Endothelial cell of hepatic sinusoid (primary cell): Measurements from ENCODE around the gene ARV1.
"Not testable (repeated sequence)": the region's sequence is repeated elsewhere in the genome, so short reads cannot be mapped to it uniquely, and the experiment has no call there.

Source experiments
- in situ Hi-C: cut with HindIII; loops from 2 replicates; pipeline ENCODE4 v1.10.0; 2017; ENCODE audit warnings: low sequenced_read_pairs

Gene ARV1

DNA sequence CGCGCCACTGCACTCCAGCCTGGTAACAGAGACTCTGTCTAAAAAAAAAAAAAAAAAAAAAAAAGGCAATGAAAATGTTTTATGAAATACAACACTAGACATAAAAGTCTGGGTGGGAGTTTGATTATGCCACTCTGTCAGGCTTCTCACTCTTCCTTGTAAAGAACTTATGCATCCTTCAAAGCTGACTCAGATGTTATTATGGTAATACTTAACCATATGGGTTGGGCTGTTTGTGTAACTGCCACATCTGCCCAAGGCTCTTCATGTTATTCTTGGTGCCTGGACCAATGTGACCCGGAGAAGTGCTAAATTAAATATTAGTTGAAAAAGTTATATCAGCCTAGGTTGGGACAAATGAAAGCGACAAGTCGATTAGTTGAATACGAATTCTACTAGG lies 37.3 kb downstream of the ARV1 start:
- in situ Hi-C loops, result loop anchor here (10.0 kb wide), 1 partner anchor 61 kb away; no protein-coding TSS in a partner anchor

DNA sequence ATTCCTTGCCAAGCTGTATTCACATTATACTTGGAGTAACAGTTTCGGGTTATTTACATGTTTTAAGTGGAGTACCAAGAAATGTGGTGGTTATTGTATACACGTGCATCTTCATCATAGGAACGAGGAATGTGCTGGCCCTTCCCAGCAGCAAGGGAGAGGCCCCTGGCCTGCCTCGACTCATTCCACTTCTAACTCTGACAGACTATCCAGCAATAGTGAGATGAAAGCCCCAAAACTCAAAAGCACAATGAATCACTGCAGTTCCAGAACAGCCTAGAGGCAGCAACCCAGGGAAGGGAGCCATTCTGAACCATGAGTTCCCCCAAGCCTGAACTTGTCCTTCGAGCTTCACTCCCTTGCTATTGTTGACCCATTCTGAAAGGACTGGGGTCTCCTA lies 38.1 kb downstream of the ARV1 start:
- in situ Hi-C loops, result loop anchor here (10.0 kb wide), 1 partner anchor 62 kb away; no protein-coding TSS in a partner anchor

- in situ Hi-C loops, result loop anchor here (10.0 kb wide), 1 partner anchor 65 kb away; no protein-coding TSS in a partner anchor
These were observed 40.8 kb downstream of the ARV1 start for GRCh38 chr1:231019711-231020110.

DNA sequence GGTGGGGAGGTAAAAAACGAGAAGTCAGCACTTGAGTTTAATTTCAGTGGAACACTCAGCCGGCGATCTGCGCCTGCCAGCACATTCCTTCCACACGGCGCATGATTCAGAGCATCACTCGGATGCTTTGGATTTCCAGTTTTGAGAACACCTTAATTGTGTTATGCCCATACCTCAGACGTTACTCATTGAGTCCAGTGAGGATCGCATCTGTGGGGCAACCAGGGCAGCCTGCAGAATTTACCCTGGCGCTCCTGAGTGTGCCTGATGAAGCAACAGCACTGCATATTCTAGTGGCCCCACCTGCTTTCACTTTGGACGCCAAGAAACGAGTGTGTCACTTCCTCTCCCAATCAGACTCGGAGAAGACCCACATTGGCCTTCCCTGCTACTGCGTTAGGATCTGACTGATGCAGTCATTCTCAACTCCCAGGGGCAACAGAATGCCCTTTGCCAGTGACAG lies 41.3 kb downstream of the ARV1 start:
- in situ Hi-C loops, result no loop called here

DNA sequence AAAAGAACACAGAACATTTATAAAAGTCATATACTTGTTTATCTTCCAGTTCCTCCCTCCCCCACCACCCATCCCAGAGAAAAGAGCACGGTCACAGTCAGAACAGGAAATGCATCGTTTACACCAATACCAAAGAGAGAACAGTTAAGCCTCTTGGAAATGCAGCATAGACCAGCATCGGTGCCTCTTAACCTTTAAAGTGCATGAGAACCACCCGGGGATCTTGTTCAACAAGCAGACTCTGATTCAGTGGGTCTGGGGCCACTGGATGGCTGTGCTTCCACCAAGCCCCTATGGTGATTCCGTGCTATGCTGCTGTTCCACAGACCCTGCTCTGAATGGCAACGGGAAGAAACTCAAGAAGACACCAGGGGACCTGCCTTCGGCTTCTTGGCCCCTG lies 41.9 kb downstream of the ARV1 start:
- in situ Hi-C loops, result no loop called here

GRCh38 chr1:231021540-231022031 lies 42.7 kb downstream of the ARV1 start:
- in situ Hi-C loops, result no loop called here

DNA sequence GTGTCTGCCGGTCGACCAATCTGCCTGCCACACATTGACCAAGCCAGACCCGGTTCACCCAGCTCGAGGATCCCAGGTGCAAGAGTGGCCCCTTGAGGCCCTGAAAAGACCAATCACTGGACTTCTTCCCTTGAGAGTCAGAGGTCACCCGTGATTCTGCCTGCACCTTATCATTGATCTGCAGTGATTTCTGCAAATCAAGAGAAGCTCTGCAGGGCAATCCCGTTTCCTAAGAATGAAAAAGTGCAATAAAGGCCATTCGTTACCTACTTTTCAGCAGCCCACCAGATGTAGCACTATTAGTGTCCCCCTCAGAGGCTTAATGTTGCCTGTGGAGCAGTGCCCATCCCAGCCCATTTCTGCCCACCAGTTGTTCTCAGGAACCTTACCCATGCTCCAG lies 43.6 kb downstream of the ARV1 start:
- in situ Hi-C loops, result not testable (repeated sequence)

- in situ Hi-C loops, result no loop called here
These were observed 44.3 kb downstream of the ARV1 start for GRCh38 chr1:231023150-231023549.

DNA sequence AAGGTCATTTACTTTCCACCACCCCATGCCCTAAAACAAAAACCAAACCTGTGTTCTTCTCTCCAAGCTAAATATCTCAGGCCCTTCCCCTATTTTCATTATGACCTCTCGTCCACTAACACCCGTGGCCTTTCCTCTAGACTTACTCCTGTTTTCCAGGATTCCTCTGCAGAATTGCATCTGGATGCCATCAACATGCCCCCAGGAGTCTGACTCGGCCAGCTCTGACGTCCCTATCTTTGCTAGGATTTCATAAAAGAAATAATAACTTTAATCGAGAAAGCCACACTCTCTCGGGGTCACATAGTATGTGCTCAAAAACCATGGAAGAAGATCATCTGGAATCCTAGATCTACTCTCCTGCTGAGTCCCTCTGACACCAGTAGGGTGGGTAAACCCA lies 47.7 kb downstream of the ARV1 start:
- in situ Hi-C loops, result no loop called here

DNA sequence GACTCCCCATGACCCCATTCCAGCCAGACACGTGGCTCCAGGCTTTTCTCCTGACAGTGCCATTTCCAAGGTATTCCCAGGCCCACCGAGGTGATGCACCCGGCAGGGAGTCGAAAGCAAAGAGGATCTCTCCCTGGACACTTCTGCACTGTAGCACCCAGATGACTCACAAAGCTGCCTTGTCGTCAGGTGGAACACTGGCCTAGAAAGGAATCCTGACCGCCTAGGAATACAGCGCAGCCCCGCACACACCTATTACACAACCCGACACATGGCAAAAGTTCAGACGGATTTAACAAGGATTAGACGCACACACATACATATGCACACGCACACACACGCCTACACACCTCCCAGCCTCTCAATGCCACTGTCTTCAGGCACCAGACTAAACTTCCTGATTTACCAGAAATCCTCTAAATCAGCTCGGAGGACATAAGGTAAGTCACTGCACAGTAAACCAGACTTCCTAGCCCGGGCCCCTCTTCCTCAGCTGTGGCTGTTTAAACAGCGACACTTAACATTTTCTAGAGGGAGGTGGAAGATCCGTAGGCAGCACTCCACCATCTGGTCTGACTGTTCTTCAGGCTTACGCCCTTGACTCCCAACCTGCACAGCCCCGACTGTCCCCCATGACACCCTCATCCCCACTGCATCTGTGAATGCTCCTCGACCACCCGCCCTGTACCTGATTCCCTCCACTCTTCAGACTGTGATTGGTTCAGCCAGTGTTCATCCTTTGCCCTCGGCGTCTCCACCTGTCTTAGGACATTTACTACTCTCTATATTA lies 48.4 kb downstream of the ARV1 start:
- in situ Hi-C loops, result no loop called here

DNA sequence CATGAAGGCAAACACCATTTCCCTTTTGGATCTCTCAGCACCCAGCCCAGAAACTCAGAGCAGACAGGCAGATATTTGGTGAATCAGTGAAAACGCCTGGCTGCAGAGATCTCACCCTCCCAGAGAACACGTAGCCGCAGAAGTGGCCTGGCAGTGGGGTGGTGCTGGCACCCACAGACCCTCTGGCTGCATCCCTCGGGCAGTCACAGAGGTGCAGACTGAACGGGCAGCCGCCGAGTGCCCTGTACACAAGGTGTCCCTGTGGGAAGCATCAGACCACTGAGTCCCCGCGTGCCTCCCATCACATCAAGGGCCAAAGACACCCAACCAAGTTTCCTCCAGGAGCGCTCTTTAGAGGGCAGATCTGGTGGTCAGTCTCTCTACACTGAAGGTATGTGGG lies 49.1 kb downstream of the ARV1 start:
- in situ Hi-C loops, result no loop called here

DNA sequence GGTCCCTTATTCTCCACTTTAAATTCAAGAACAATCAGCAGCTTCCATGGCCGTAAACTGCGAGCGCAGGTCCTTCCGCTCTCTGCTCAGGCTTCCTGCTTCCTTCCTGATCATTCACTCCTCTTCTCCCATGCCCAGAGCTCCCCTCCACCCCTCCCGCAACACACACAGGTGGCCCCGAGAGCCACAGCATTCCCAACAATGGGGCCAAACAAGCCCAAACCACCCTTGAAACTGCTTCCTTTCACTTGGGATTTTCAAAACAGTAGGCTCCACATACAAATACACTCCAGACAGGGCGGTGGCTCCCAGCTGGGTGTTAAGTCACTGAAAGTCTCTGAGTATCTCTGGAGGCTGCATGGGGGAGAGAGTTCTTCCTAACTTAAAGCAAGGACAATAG lies 49.8 kb downstream of the ARV1 start:
- in situ Hi-C loops, result no loop called here

DNA sequence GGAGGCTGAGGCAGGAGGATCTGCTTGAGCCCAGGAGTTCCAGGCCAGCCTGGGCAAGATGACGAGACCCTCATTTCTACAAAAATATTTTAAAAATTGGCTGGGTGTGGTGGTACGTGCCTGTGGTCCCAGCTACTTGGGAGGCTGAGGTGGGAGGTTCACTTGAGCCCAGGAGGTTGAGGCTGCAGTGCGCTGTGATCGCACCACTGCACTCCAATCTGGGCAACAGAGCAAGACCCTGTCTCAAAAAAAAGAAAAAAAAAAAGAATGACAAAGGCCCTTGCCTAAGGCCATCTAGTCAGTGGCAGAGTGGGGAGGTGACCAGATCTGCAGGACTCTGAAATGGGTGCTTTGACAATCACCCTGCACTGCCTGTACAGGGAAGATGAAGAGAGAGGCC lies 50.4 kb downstream of the ARV1 start:
- in situ Hi-C loops, result not testable (repeated sequence)

DNA sequence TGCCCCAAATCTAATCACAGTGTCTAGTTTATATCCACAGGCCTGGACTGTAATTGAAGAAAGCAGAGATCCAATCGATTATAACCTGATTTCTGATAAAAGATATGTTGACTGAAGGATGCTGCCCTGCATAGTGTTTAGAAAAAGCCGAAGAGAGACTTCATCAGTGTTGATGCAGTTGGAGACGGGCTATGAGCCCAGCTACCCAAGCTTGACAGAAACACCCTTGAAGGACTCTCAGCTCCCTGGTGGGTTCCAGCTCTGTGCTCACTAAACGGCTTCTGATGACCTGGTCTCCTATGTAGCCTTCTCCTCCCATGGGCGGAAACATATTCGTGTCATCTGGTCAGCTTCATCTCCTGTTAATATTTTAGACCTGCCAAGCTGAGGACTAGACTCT lies 50.9 kb downstream of the ARV1 start:
- in situ Hi-C loops, result no loop called here

GRCh38 chr1:231032963-231033362 lies 54.1 kb downstream of the ARV1 start:
- in situ Hi-C loops, result no loop called here

DNA sequence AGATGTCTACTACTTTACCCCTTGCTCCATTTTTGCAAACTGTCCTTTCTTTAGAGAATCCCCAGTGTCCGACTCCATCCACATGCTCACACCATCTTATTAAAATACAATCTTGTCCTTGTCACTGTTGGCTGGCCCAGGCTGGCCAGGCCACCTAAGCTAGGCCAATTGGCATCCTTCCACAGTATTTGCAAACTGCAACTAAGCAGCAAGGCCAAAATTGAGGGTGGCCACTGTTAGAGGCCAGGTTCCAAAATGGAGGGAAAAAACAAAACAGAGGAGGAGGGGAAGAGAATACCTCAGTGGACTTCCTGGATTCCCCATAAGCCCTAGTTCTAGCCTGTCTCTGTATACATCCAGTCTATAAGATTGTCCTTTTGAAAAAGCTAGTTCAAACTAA lies 56.9 kb downstream of the ARV1 start:
- in situ Hi-C loops, result no loop called here

GRCh38 chr1:231036416-231036815 lies 57.5 kb downstream of the ARV1 start:
- in situ Hi-C loops, result no loop called here

DNA sequence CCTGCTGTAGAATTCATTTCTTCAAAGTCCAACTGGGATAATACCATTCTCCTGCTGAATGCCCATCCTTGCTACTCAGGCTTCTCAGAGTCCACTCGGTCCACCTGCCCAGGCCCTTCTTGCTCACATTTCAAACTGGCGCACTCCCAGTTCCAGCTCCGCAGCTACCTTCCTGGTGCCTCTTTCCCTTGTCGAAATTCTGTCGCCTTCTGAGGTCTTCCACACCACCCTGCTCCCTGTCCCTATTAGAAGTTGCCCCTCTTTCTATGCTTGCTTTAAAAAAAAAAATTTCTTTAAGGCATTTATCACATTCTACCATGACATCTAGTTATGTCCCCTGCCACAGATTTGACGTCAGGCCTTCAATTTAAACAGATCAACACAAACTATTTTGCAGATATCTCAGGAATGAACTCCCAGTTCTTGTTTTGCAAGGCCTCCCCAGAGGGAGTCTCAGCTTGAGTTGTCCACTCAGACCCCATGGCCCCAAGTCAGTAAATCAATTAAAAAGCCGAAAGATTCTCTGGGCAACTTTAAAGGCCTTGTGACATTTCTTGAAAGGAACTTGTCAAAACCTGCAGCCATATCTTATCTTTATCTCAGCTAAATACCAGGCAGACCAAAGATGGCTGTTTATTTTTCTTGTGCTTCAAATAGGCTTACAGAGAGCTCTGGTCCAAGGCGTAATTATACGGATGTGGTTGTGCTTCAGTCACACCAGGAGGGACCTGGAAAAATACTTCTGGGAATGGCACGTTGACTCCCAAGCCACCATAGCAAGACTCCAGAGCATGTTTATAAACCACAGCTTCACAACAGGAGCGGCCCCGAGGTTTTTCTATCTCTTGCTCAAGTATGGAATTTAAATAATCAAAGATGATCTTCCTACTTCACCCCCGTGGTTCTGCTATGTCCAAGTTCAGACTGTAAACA lies 59.0 kb downstream of the ARV1 start:
- in situ Hi-C loops, result no loop called here

- in situ Hi-C loops, result no loop called here
These were observed 60.5 kb downstream of the ARV1 start for GRCh38 chr1:231039161-231040018.

DNA sequence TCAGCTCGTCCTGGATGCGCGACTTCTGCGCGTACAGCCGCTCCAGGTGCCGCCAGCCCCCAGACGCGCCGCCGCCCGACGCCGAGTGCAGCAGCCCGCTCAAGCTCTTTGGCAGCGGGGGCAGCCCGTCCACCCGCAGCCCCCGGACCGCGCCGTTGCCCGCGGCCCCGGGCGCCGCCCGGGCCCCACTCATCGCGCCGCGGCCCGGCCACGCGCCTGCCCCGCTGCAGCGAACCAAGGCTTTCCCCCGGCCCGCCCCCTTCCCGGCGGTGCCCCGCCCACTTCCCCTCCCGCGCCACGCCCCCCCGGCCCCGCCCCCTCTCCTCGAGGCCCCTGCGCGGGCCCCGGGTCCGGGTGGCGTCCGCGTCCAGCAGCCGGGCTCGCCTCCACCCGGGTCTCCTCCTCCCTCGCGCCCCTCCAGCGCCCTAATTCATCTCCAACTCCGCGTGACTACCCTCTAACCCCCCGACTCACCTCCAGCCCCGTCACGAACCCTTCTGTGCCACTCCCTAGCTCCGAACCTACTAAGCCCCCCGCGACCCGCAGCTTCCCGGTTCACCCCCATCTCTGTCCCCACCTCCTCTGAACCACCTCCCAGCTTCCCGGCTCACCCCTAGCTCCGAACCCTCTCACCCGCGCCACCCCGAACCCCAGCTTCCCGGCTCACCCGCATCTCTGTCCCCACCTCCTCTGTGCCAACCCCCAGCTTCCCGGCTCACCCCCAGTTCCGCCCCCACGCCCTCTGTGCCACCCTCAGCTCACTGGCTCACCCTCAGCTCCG lies 61.3 kb downstream of the ARV1 start, which contains the start of gene FAM89A:
FAM89A (minus strand) TSS at position 236 of the 781 bp plus-strand sequence; CDS start at position 193, 43 bp downstream.
- in situ Hi-C loops, result no loop called here
